H1 (cell line): ENCODE measurements around the gene NREP. TPM values are rescaled to one million over a fixed set of nuclear protein-coding genes. Genes with fewer than 3 reads are reported as not detected.

Experiments
- CTCF ChIA-PET: fragments of 300-600 bp; sonication (Branson Sonifier 250); formaldehyde crosslinking; loops from one replicate; lab custom pipeline; 2021; ENCODE audit not compliant: partially characterized antibody; lab: Charles Lee
- POLR2A ChIA-PET: fragments of 300-600 bp; sonication (Branson Sonifier 250); formaldehyde crosslinking; loops from one replicate; lab custom pipeline; 2021; ENCODE audit warnings: inconsistent platforms; ENCODE audit not compliant: partially characterized antibody; lab: Charles Lee
- DNase-seq, 2 experiments: peaks; one replicate each; pipeline versions ENCODE4 v3.0.0 to v3.0.0-alpha.2; 2010 to 2022; ENCODE audit warnings: low spot score in 2 of 2, low read depth in 1 of 2, mixed read lengths in 1 of 2
- FAIRE-seq: peaks from 2 replicates; lab custom pipeline; 2011; peaks lifted over from hg19 to GRCh38; lab: Jason Lieb, UNC
- H2AFZ ChIP-seq: 2 replicates; pipeline ENCODE4 v1.8.1; 2012; ENCODE audit warnings: low read length, inconsistent platforms
- H2AK5ac ChIP-seq: 2 replicates; pipeline ENCODE4 v1.6.1; 2013; ENCODE audit warnings: low read depth, low read length
- H2BK120ac ChIP-seq: replicated peaks from 2 replicates; pipeline ENCODE3; 2013; ENCODE audit warnings: low read depth, low read length, inconsistent platforms
- H2BK12ac ChIP-seq: 2 replicates; pipeline ENCODE4 v1.6.1; 2013; ENCODE audit warnings: low read depth, low read length
- H2BK15ac ChIP-seq: 2 replicates; pipeline ENCODE4 v1.6.1; 2013; ENCODE audit warnings: low read length
- H2BK20ac ChIP-seq: 2 replicates; pipeline ENCODE4 v1.6.1; 2013; ENCODE audit warnings: low read length
- H2BK5ac ChIP-seq: 2 replicates; pipeline ENCODE4 v1.6.1; 2013; ENCODE audit warnings: low read depth, low read length
- H3K14ac ChIP-seq: 2 replicates; pipeline ENCODE4 v1.6.1; 2013; ENCODE audit warnings: inconsistent platforms; ENCODE audit not compliant: insufficient read length
- H3K18ac ChIP-seq: 2 replicates; pipeline ENCODE4 v1.6.1; 2013; ENCODE audit warnings: low read length; ENCODE audit errors: extremely low read depth
- H3K23ac ChIP-seq: 2 replicates; pipeline ENCODE4 v1.6.1; 2013; ENCODE audit warnings: inconsistent platforms; ENCODE audit not compliant: insufficient read length
- H3K23me2 ChIP-seq: 2 replicates; pipeline ENCODE4 v1.6.1; 2013; ENCODE audit warnings: low read depth, low read length
- H3K27ac ChIP-seq: 2 replicates; pipeline ENCODE4 v1.6.1; 2011; ENCODE audit warnings: low read depth, low read length, inconsistent platforms
- H3K27me3 ChIP-seq, 4 experiments: replicated peaks in 1 of 4; 1 replicate in 1 of 4; 2 replicates in 3 of 4; pipeline versions ENCODE4 v1.6.1 to v1.8.1; 2011 to 2013; ENCODE audit warnings: low read length in 3 of 4, mild to moderate bottlenecking in 3 of 4, inconsistent platforms in 2 of 4, mixed read lengths in 2 of 4, moderate library complexity in 1 of 4; ENCODE audit not compliant: control insufficient read depth in 3 of 4, insufficient read depth in 3 of 4; ENCODE audit errors: extremely low read depth in 1 of 4
- H3K36me3 ChIP-seq, 4 experiments: 2 replicates each; pipeline versions ENCODE4 v1.6.1 to v1.8.1; 2011 to 2013; ENCODE audit warnings: mild to moderate bottlenecking in 4 of 4, low read length in 3 of 4, moderate library complexity in 2 of 4, control low read depth in 1 of 4, inconsistent platforms in 1 of 4; ENCODE audit not compliant: insufficient read depth in 4 of 4, control insufficient read depth in 2 of 4
- H3K4ac ChIP-seq: replicated peaks from 2 replicates; pipeline ENCODE3; 2013; ENCODE audit warnings: low read length, low read depth, mixed read lengths, inconsistent platforms; ENCODE audit not compliant: insufficient read length
- H3K4me1 ChIP-seq, 4 experiments: replicated peaks in 1 of 4; 1 replicate in 1 of 4; 2 replicates in 3 of 4; pipeline versions ENCODE4 v1.6.1 to v1.8.1; 2011 to 2013; ENCODE audit warnings: low read length in 3 of 4, inconsistent platforms in 2 of 4, mixed read lengths in 1 of 4; ENCODE audit not compliant: insufficient read depth in 4 of 4, control insufficient read depth in 3 of 4
- H3K4me2 ChIP-seq, 2 experiments: 2 replicates each; pipeline versions ENCODE4 v1.6.1 to v1.8.1; 2011 to 2013; ENCODE audit warnings: low read depth in 2 of 2, low read length in 2 of 2, control low read depth in 1 of 2, inconsistent platforms in 1 of 2, mild to moderate bottlenecking in 1 of 2; ENCODE audit not compliant: insufficient read depth in 1 of 2
- H3K4me3 ChIP-seq, 4 experiments: fragments of 200-600, 300-600 bp in 1 of 4; sonication (generic), shearing (Covaris generic), sonication (Bioruptor Twin) in 1 of 4; 2 replicates each; pipeline versions ENCODE4 v1.5.1 to v1.8.1; 2011 to 2016; ENCODE audit warnings: low read length in 4 of 4, low read depth in 3 of 4, control low read depth in 2 of 4, inconsistent platforms in 2 of 4, mild to moderate bottlenecking in 2 of 4, mixed read lengths in 1 of 4, moderate library complexity in 1 of 4; ENCODE audit not compliant: insufficient read depth in 2 of 4; ENCODE audit errors: extremely low read depth in 1 of 4
- H3K56ac ChIP-seq: replicated peaks from 2 replicates; pipeline ENCODE3; 2013; ENCODE audit warnings: low read depth, mild to moderate bottlenecking, mixed read lengths, low read length, inconsistent platforms; ENCODE audit not compliant: insufficient read length
- H3K79me1 ChIP-seq: 2 replicates; pipeline ENCODE4 v1.6.1; 2013; ENCODE audit warnings: low read depth, low read length, control low read depth
- H3K79me2 ChIP-seq, 2 experiments: 2 replicates each; pipeline versions ENCODE4 v1.6.1 to v1.8.1; 2012 to 2013; ENCODE audit warnings: low read length in 2 of 2, mild to moderate bottlenecking in 2 of 2, inconsistent platforms in 1 of 2; ENCODE audit not compliant: insufficient read depth in 2 of 2, control insufficient read depth in 1 of 2
- H3K9ac ChIP-seq, 4 experiments: replicated peaks in 1 of 4; 1 replicate in 1 of 4; 2 replicates in 3 of 4; pipeline versions ENCODE4 v1.6.1 to v1.8.1; 2011 to 2013; ENCODE audit warnings: low read depth in 3 of 4, low read length in 3 of 4, control low read depth in 2 of 4, mild to moderate bottlenecking in 2 of 4, moderate library complexity in 2 of 4, inconsistent platforms in 1 of 4; ENCODE audit errors: extremely low read depth in 1 of 4
- H3K9me3 ChIP-seq, 2 experiments: 2 replicates each; pipeline versions ENCODE4 v1.6.1 to v1.8.1; 2012 to 2013; ENCODE audit warnings: mild to moderate bottlenecking in 2 of 2, moderate library complexity in 2 of 2, control low read depth in 1 of 2, inconsistent platforms in 1 of 2, low read depth in 1 of 2, low read length in 1 of 2, mixed read lengths in 1 of 2; ENCODE audit not compliant: insufficient read depth in 2 of 2
- H4K20me1 ChIP-seq, 2 experiments: replicated peaks in 1 of 2; 2 replicates each; pipeline versions ENCODE3 to v1.8.1; 2011 to 2013; ENCODE audit warnings: inconsistent platforms in 2 of 2, low read length in 2 of 2, mild to moderate bottlenecking in 1 of 2; ENCODE audit not compliant: insufficient read depth in 2 of 2, control insufficient read depth in 1 of 2
- H4K5ac ChIP-seq: 2 replicates; pipeline ENCODE4 v1.6.1; 2013; ENCODE audit warnings: low read length, low read depth, mixed read lengths, inconsistent platforms; ENCODE audit not compliant: insufficient read length
- H4K8ac ChIP-seq: 2 replicates; pipeline ENCODE4 v1.8.0; 2013; ENCODE audit warnings: mild to moderate bottlenecking, moderate library complexity, low read length, inconsistent platforms; ENCODE audit not compliant: insufficient read depth; ENCODE audit errors: extremely low read depth
- H4K91ac ChIP-seq: replicated peaks from 2 replicates; pipeline ENCODE3; 2013; ENCODE audit warnings: low read length, mixed read lengths, inconsistent platforms; ENCODE audit not compliant: insufficient read length
- CBX5 ChIP-seq: fragments of 300-800, 300-1000 bp; sonication (generic); IDR thresholded peaks from 2 replicates; pipeline ENCODE4 v1.7.1; 2016; ENCODE audit warnings: antibody characterized with exemption, low read length, low read depth
- CBX8 ChIP-seq: fragments of 300-800, 300-1000 bp; sonication (generic); IDR thresholded peaks from 2 replicates; pipeline ENCODE4 v1.7.1; 2016; ENCODE audit warnings: low read depth, low read length, borderline replicate concordance
- CHD1 ChIP-seq: IDR thresholded peaks from 2 replicates; pipeline ENCODE4 v1.6.1; 2012; ENCODE audit warnings: low read depth, low read length, improper control_type of control experiment
- CREB1 ChIP-seq: IDR thresholded peaks from 2 replicates; pipeline ENCODE4 v1.6.1; 2012; ENCODE audit warnings: inconsistent platforms
- EZH2 ChIP-seq: fragments of 200-600 bp; sonication (generic); IDR thresholded peaks from 2 replicates; pipeline ENCODE4 v1.7.1; 2012; ENCODE audit warnings: low read depth, mild to moderate bottlenecking, moderate library complexity, low read length, inconsistent platforms; ENCODE audit not compliant: severe bottlenecking
- GABPA ChIP-seq: IDR thresholded peaks from 2 replicates; pipeline ENCODE4 v1.6.1; 2011; ENCODE audit warnings: mild to moderate bottlenecking, low read length, moderate library complexity, borderline replicate concordance; ENCODE audit not compliant: insufficient read depth
- HDAC6 ChIP-seq: IDR thresholded peaks from one replicate; pipeline ENCODE4 v1.7.1; 2012; ENCODE audit warnings: low read depth, mild to moderate bottlenecking, inconsistent platforms, low read length, moderate library complexity
- JUND ChIP-seq: IDR thresholded peaks from 2 replicates; pipeline ENCODE4 v1.6.1; 2011; ENCODE audit warnings: mild to moderate bottlenecking, improper control_type of control experiment, low read length
- MAX ChIP-seq: IDR thresholded peaks from 2 replicates; pipeline ENCODE4 v1.6.1; 2012; ENCODE audit warnings: inconsistent platforms
- RFX5 ChIP-seq: IDR thresholded peaks from 2 replicates; pipeline ENCODE4 v1.6.1; 2011; ENCODE audit warnings: low read depth, low read length, improper control_type of control experiment, borderline replicate concordance
- SAP30 ChIP-seq: fragments of 300-600 bp; sonication (generic); IDR thresholded peaks from 2 replicates; pipeline ENCODE4 v1.7.1; 2012; ENCODE audit warnings: low read length, moderate library complexity, mild to moderate bottlenecking, inconsistent platforms; ENCODE audit not compliant: insufficient read depth, insufficient replicate concordance
- SP1 ChIP-seq: IDR thresholded peaks from 2 replicates; pipeline ENCODE4 v1.6.1; 2011; ENCODE audit warnings: low read depth, low read length
- SP4 ChIP-seq: IDR thresholded peaks from 2 replicates; pipeline ENCODE4 v1.6.1; 2012; ENCODE audit warnings: low read length, inconsistent platforms
- TEAD4 ChIP-seq: IDR thresholded peaks from 2 replicates; pipeline ENCODE4 v1.6.1; 2012; ENCODE audit warnings: low read depth, low read length, inconsistent platforms, mixed read lengths
- WGBS, 2 experiments: shearing (Covaris generic) in 1 of 2; methylation state at CpG; one replicate each; pipeline versions ENCODE4 v1.1.6 to v1.1.7; 2013 to 2015; ENCODE audit warnings: low lambda C conversion rate in 2 of 2, mixed read lengths in 2 of 2, inconsistent platforms in 1 of 2, low coverage in 1 of 2, missing lambda C conversion rate in 1 of 2; ENCODE audit not compliant: insufficient replicate concordance in 2 of 2, insufficient coverage in 1 of 2, insufficient read length in 1 of 2; ENCODE audit errors: extremely low coverage in 1 of 2, missing lambda C conversion rate in 1 of 2; 5-methylcytosine and 5-hydroxymethylcytosine counted together
- polyA plus RNA-seq, 7 experiments: library from polyadenylated mRNA; depleted of rRNA in 3 of 7; stranded (reverse) in 5 of 7; unstranded in 2 of 7; fragments of >200 nt in 5 of 7; fragments of 200-250 nt in 2 of 7; gene quantifications; 1 replicate in 5 of 7; 2 replicates in 1 of 7; 4 replicates in 1 of 7; pipeline versions ENCODE4 v1.2.1 to v1.2.3, GENCODE V29; 2011 to 2013; ENCODE audit warnings: missing spikeins in 2 of 7, mixed read lengths in 2 of 7
- total RNA-seq: library from RNA; stranded (reverse); fragmentation: NEBNext Ultra II Directional; extraction: Animal tissue kit (Norgen Biotek cat#: 25700); gene quantifications from 2 replicates; pipeline ENCODE4 v1.2.1, GENCODE V29; 2021

Gene NREP
- total and polyA plus RNA-seq, 2 of the 8 experiments (the other 6 are each of a cell fraction or from before 2014, with no cell fraction given), result 254 to 301 TPM

- Histone ChIP-seq H4K91ac (no peak overlapping the region), H3K27me3 (no peaks in the 10 kb centered on the region), H2BK20ac (no peak overlapping the region), H2BK15ac (no peak overlapping the region), H3K79me1 (no peaks in the 10 kb centered on the region), H3K23ac (no peak overlapping the region), H4K5ac (no peak overlapping the region), H4K8ac (no peak overlapping the region), H3K14ac (no peak overlapping the region), H2AFZ (no peak overlapping the region), H3K9me3 (no peaks in the 10 kb centered on the region), H2AK5ac (no peak overlapping the region), H3K27ac (no peak overlapping the region; the same call in 1 of the 2 replicates), H3K4me3 (peak overlapping the region; percentile 81 to 99 (median 84)), H3K79me2 (peaks cover 0 to 58% of the 10 kb centered on the region in 2 experiments; a peak in 3 of 4 replicates), H3K9ac (peak overlapping the region in 2 of 4 experiments; percentile 49 to 61; a peak in 3 of 7 replicates), H3K36me3 (peaks cover 0 to 18% (median 0%) of the 10 kb centered on the region in 4 experiments; a peak in 3 of 8 replicates), H3K4ac (no peak overlapping the region), H2BK12ac (no peak overlapping the region), H3K18ac (no peak overlapping the region; the same call in 1 of the 2 replicates), H3K23me2 (peaks cover 4% of the 10 kb centered on the region), H3K4me1 (peaks cover 0 to 10% (median 3%) of the 10 kb centered on the region in 4 experiments; a peak in 3 of 7 replicates), H3K4me2 (peak overlapping the region; percentile 65 to 90), H4K20me1 (no peaks in the 10 kb centered on the region), H3K56ac (no peak overlapping the region), H2BK120ac (no peak overlapping the region), H2BK5ac (no peak overlapping the region)
- 3% methylated on average over 5 of the region's 5 CpGs; no CpG with 5 or more reads in 1 of the 2 experiments for WGBS, 2 experiments
- no peak for DNase-seq
- no peak for FAIRE-seq
- CTCF ChIA-PET, result interaction anchor here (1.9 kb wide), 3 partner anchors 20 to 390 kb away, joined by 4 to 6 read pairs (median 6); no protein-coding TSS in a partner anchor
- POLR2A ChIA-PET, result interaction anchor here (0.5 to 3.7 kb wide), 7 partner anchors 10 to 242 kb away, joined by 3 to 28 read pairs (median 13); no protein-coding TSS in a partner anchor
- no peak for TF ChIP-seq TEAD4
- no peak for TF ChIP-seq CBX8
- no peak for TF ChIP-seq EZH2
- no peak for TF ChIP-seq RFX5
- TF ChIP-seq GABPA, result no peak
- no peak for TF ChIP-seq MAX
- no peak for TF ChIP-seq HDAC6
- TF ChIP-seq CBX5, result no peak
- TF ChIP-seq SAP30, result no peak
- no peak for TF ChIP-seq CREB1
- TF ChIP-seq CHD1, result no peak
- TF ChIP-seq SP4, result no peak
- TF ChIP-seq JUND, result no peak
- no peak for TF ChIP-seq SP1
These were observed 1.0 kb downstream of the NREP start for GRCh38 chr5:111755942-111756381.
